Type B pancreatic cell (in vitro differentiated cells): ENCODE data around the gene DCC. TPM values are rescaled to one million over a fixed set of nuclear protein-coding genes. Genes with fewer than 3 reads are reported as not detected.

Experiments used
- DNase-seq: peaks from one replicate; pipeline ENCODE4 v3.0.0; 2021; ENCODE audit warnings: mixed read lengths; ENCODE audit not compliant: unreplicated experiment; ENCODE audit errors: extremely low spot score
- H3K27ac Mint-ChIP-seq: 2 replicates; pipeline ENCODE4 v1.8.0; 2021; ENCODE audit warnings: mild to moderate bottlenecking, mixed read lengths
- H3K27me3 Mint-ChIP-seq: 2 replicates; pipeline ENCODE4 v1.8.0; 2021; ENCODE audit warnings: mixed read lengths
- H3K36me3 Mint-ChIP-seq: 2 replicates; pipeline ENCODE4 v1.8.0; 2021; ENCODE audit warnings: mixed read lengths
- H3K4me1 Mint-ChIP-seq: one replicate; pipeline ENCODE4 v1.8.0; 2021; ENCODE audit warnings: mixed read lengths; ENCODE audit not compliant: unreplicated experiment
- H3K4me3 Mint-ChIP-seq: 2 replicates; pipeline ENCODE4 v1.8.0; 2021; ENCODE audit warnings: mild to moderate bottlenecking, mixed read lengths
- H3K9me3 Mint-ChIP-seq: 2 replicates; pipeline ENCODE4 v1.8.0; 2021; ENCODE audit warnings: mixed read lengths
- total RNA-seq: library from RNA; stranded (reverse); gene quantifications from 2 replicates; pipeline ENCODE4 v1.2.1, GENCODE V29; 2021; ENCODE audit warnings: low replicate concordance
- TF ChIP-seq, protein P1 (sequence below): fragments of 200-600 bp; sonication (generic); conservative IDR thresholded peaks from 2 replicates; pipeline ENCODE4 v1.5.0; 2021; ENCODE audit warnings: antibody characterized with exemption, mild to moderate bottlenecking

DCC gene
- total RNA-seq, 1 donor from 2014 or later: 11.6 TPM

DNA sequence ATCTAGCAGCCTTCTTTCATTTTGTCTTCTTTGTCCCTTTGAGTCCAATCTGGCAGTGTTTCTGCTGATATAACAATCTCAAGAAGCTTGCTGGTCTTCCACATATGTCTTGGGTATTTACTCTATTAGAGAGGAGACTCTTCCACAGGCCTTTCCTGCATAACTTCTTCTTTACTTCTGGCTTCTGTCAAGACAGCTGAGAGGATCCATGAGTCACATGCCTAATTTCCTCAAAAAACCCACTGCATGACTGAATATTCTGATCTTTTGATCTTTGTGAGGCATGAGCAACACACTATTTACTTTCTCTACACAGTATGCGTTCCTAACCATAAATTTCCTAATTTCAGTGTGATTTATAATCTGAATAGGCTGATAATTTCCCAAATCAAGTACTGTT is 5.1 kb upstream of the DCC start:
- Mint-ChIP-seq H3K9me3 (peaks cover 9% of the 10 kb centered on the region), H3K27me3 (peaks cover 53% of the 10 kb centered on the region), H3K36me3 (no peaks in the 10 kb centered on the region), H3K4me1 (peaks cover 4% of the 10 kb centered on the region), H3K27ac (no peak overlapping the region), H3K4me3 (no peak overlapping the region)
- TF ChIP-seq, protein P1, sequence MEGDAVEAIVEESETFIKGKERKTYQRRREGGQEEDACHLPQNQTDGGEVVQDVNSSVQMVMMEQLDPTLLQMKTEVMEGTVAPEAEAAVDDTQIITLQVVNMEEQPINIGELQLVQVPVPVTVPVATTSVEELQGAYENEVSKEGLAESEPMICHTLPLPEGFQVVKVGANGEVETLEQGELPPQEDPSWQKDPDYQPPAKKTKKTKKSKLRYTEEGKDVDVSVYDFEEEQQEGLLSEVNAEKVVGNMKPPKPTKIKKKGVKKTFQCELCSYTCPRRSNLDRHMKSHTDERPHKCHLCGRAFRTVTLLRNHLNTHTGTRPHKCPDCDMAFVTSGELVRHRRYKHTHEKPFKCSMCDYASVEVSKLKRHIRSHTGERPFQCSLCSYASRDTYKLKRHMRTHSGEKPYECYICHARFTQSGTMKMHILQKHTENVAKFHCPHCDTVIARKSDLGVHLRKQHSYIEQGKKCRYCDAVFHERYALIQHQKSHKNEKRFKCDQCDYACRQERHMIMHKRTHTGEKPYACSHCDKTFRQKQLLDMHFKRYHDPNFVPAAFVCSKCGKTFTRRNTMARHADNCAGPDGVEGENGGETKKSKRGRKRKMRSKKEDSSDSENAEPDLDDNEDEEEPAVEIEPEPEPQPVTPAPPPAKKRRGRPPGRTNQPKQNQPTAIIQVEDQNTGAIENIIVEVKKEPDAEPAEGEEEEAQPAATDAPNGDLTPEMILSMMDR: no peak
- DNase-seq: no peak

DNA sequence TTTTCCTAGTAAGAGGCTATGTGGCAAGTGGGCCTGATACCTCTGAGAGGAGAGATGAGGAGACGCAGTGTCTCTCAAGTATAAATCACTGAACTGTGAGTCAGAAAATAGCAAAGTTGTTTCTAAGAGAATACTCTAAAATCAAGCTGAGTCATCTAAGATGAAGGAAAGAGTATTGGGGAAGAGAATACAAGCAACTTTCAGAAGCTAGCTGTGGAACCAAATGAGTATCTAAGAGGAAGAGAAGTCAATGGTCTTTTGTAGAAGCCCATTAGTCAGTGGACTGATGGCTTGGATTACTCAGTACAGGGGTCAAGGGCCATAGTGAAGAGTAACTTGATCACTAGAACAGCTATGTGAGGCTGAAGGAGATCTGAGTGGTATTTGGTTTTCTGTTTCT is 2.7 kb upstream of the DCC start:
- Mint-ChIP-seq H3K9me3 (peaks cover 9% of the 10 kb centered on the region), H3K4me1 (peaks cover 18% of the 10 kb centered on the region), H3K4me3 (no peak overlapping the region), H3K27me3 (peaks cover 70% of the 10 kb centered on the region), H3K36me3 (no peaks in the 10 kb centered on the region), H3K27ac (no peak overlapping the region)
- TF ChIP-seq, protein P1: no peak
- DNase-seq: no peak

- H3K27ac Mint-ChIP-seq: peak overlapping the region; percentile 51
- H3K36me3 Mint-ChIP-seq: no peaks in the 10 kb centered on the region
- peaks cover 9% of the 10 kb centered on the region for H3K9me3 Mint-ChIP-seq
- H3K27me3 Mint-ChIP-seq: peaks cover 58% of the 10 kb centered on the region
- peaks cover 18% of the 10 kb centered on the region for H3K4me1 Mint-ChIP-seq
- no peak for DNase-seq
- TF ChIP-seq, protein P1: no peak
- no peak overlapping the region for H3K4me3 Mint-ChIP-seq
Measured at GRCh38 chr18:52340406-52341102, 557 bp downstream of the DCC start.

- no peak for DNase-seq
- peaks cover 53% of the 10 kb centered on the region for H3K27me3 Mint-ChIP-seq
- H3K27ac Mint-ChIP-seq: no peak overlapping the region
- no peak overlapping the region for H3K4me3 Mint-ChIP-seq
- H3K9me3 Mint-ChIP-seq: peaks cover 9% of the 10 kb centered on the region
- TF ChIP-seq, protein P1: no peak
- H3K36me3 Mint-ChIP-seq: no peaks in the 10 kb centered on the region
- peaks cover 18% of the 10 kb centered on the region for H3K4me1 Mint-ChIP-seq
Measured at GRCh38 chr18:52341103-52341432, 1.1 kb downstream of the DCC start.

DNA sequence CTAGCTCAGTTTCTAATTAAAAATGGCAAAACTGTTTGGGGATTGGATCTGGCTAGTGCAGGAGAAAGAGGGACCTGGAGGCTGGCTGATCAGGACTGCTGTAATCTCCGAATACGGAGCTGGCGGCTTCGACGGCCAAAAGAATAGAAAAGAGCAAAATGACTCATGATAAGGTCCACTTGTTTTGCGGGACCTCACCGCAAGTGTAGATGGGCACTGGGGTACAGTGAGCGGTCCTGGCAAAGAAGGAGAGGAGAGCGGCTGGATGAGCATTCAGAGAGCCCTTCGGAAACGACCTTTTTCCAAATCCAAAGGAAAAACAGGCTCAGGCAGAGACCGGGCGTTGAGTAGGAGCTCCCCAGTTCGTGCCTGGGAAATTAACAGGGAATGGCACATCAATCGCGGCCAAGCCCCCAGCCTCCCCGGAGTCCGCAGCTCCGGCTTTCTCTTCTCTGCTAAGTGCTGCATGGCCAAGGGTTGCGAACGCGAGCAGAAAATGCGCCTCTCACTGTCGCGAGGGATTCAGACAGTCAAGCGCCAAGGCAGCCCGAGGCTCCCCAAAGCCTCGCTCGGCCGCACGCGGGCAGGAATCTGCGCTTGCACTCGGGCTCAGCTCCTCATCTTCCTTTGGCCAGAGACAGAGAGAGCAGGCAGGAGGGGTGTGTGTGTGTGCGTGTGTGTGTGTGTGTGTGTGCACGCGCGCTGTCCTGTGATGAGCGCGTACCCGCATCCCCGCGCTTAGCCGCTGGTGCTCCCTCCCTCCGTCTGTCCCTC is 1.8 kb downstream of the DCC start:
- peaks cover 60% of the 10 kb centered on the region for H3K27me3 Mint-ChIP-seq
- TF ChIP-seq, protein P1: no peak
- peaks cover 18% of the 10 kb centered on the region for H3K4me1 Mint-ChIP-seq
- H3K9me3 Mint-ChIP-seq: peaks cover 9% of the 10 kb centered on the region
- H3K27ac Mint-ChIP-seq: no peak overlapping the region
- no peaks in the 10 kb centered on the region for H3K36me3 Mint-ChIP-seq
- DNase-seq: no peak
- no peak overlapping the region for H3K4me3 Mint-ChIP-seq
